Esophagus muscularis mucosa (tissue), 4 donors: Measurements from ENCODE around the gene PPM1G. TPM values are rescaled to one million over a fixed set of nuclear protein-coding genes. Genes with fewer than 3 reads are reported as not detected.
A peak's percentile ranks its signal among the peaks of the same experiment; 100 is the strongest.

Source experiments
- DNase-seq: peaks from one replicate; pipeline ENCODE4 v3.0.0-alpha.2; 2017; ENCODE audit errors: extremely low spot score
- H3K27ac ChIP-seq, 4 donors: fragments of 200-600 bp; sonication (generic); replicated peaks in 1 of 4; 1 replicate in 3 of 4; 2 replicates in 1 of 4; pipeline ENCODE4 v1.5.1; 2016 to 2019; ENCODE audit warnings: mild to moderate bottlenecking in 1 of 4
- H3K27me3 ChIP-seq, 4 donors: fragments of 200-600 bp; sonication (generic); one replicate each; pipeline versions ENCODE4 v1.5.1 to v1.6.0; 2016 to 2019
- H3K36me3 ChIP-seq, 4 donors: fragments of 200-600 bp; sonication (generic); one replicate each; pipeline ENCODE4 v1.5.1; 2016 to 2019
- H3K4me1 ChIP-seq, 4 donors: fragments of 200-600 bp; sonication (generic); one replicate each; pipeline ENCODE4 v1.5.1; 2016 to 2019
- H3K4me3 ChIP-seq, 4 donors: fragments of 200-600 bp; sonication (generic); 1 replicate in 2 of 4; 2 replicates in 2 of 4; pipeline ENCODE4 v1.5.1; 2016 to 2019; ENCODE audit warnings: mild to moderate bottlenecking in 4 of 4, moderate library complexity in 1 of 4
- H3K9me3 ChIP-seq, 4 donors: fragments of 200-600 bp; sonication (generic); 1 replicate in 3 of 4; 2 replicates in 1 of 4; pipeline ENCODE4 v1.5.1; 2016 to 2019
- EP300 ChIP-seq: sonication (generic); formaldehyde crosslinking; IDR thresholded peaks from one replicate; pipeline ENCODE4 v1.6.1; 2017; ENCODE audit warnings: antibody characterized with exemption
- POLR2A ChIP-seq: fragments of 450-650 bp; IDR thresholded peaks from one replicate; pipeline ENCODE4 v1.6.1; 2017; ENCODE audit warnings: antibody characterized with exemption, moderate library complexity, mild to moderate bottlenecking, low read depth
- POLR2AphosphoS5 ChIP-seq, 2 donors: sonication (generic); formaldehyde crosslinking; IDR thresholded peaks; one replicate each; pipeline ENCODE4 v1.6.1; 2017; ENCODE audit warnings: antibody characterized with exemption in 2 of 2
- WGBS: methylation state at CpG from one replicate; pipeline ENCODE4 v1.1.5; 2018; 5-methylcytosine and 5-hydroxymethylcytosine counted together
- intact Hi-C: fragments of 100-400 bp; cut with DNase I; formaldehyde crosslinking; loops from one replicate; pipeline ENCODE4 v1.15.1; 2023
- total RNA-seq, 4 donors: library from RNA; depleted of rRNA; stranded (reverse); fragments of >200 nt; gene quantifications; one replicate each; pipeline versions ENCODE4 v1.1.0 to v1.2.1, GENCODE V29; 2016
- TF ChIP-seq, protein P1 (sequence below), 3 experiments: fragments of 200-600 bp in 2 of 3; fragments of 450-650 bp in 1 of 3; sonication (generic) in 2 of 3; IDR thresholded peaks; one replicate each; pipeline ENCODE4 v1.5.1; 2017 to 2019; ENCODE audit warnings: antibody characterized with exemption in 3 of 3, mild to moderate bottlenecking in 2 of 3, moderate library complexity in 1 of 3

PPM1G gene
- total RNA-seq, 4 donors from 2014 or later = 46.1 to 71.8 (median 62.7) TPM

DNA sequence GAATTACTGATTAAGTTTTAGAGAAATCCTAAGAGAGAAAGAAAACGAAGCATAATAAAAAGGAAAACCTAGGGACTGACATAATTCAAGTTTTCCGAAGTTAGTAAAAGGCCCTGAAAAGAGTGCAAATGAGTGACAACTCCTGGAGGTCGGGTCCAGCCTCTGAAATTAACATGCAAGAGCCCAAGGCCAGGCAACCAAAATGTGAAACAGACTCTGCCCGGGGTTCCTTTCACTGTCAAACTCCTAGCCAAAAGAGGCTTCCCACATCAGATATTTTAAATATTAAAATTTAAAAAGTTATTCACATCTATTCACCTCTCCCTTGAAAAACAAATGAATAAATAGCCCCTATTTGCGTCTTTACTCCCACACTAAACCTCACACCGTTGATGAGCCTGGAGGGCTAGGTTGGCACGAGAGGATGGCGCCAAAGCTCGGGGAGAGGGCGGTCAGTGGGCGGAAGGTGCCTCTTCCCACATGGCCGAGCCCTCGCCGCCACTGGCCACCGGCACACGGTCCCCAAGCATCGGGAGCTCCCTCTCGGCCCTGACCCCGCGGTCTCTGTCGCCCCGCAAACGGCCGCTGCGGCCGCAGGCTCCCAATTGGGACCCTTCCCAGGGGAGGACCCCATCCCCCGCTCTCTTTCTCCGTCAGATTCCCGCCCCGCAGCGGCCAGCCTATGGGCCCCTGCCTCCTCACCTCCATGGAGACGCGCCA lies 630 bp downstream of the PPM1G start:
- intact Hi-C loops = loop anchor here (2.0 to 5.0 kb wide), 2 partner anchors 20 to 36 kb away; partner anchors contain the start of genes EIF2B4, NRBP1 and SNX17
- TF ChIP-seq POLR2AphosphoS5 (IDR thresholded peaks at IDR 0.05) = no peak
- TF ChIP-seq, protein P1, sequence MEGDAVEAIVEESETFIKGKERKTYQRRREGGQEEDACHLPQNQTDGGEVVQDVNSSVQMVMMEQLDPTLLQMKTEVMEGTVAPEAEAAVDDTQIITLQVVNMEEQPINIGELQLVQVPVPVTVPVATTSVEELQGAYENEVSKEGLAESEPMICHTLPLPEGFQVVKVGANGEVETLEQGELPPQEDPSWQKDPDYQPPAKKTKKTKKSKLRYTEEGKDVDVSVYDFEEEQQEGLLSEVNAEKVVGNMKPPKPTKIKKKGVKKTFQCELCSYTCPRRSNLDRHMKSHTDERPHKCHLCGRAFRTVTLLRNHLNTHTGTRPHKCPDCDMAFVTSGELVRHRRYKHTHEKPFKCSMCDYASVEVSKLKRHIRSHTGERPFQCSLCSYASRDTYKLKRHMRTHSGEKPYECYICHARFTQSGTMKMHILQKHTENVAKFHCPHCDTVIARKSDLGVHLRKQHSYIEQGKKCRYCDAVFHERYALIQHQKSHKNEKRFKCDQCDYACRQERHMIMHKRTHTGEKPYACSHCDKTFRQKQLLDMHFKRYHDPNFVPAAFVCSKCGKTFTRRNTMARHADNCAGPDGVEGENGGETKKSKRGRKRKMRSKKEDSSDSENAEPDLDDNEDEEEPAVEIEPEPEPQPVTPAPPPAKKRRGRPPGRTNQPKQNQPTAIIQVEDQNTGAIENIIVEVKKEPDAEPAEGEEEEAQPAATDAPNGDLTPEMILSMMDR (IDR thresholded peaks at IDR 0.05) = peak in 1 of 3 experiments; percentile 4
- TF ChIP-seq POLR2A = no peak
- no peak for TF ChIP-seq EP300
- DNase-seq = no peak
- Histone ChIP-seq H3K27me3 (no peaks in the 10 kb centered on the region), H3K27ac (peak overlapping the region; percentile 84 to 91 (median 87)), H3K4me3 (peak overlapping the region; percentile 71 to 100 (median 91)), H3K9me3 (no peaks in the 10 kb centered on the region), H3K36me3 (peaks cover 0 to 5% (median 4%) of the 10 kb centered on the region in 4 donors), H3K4me1 (peaks cover 24 to 35% (median 29%) of the 10 kb centered on the region in 4 donors)
- WGBS = under 1% methylated on average over 12 of the region's 33 CpGs

DNA sequence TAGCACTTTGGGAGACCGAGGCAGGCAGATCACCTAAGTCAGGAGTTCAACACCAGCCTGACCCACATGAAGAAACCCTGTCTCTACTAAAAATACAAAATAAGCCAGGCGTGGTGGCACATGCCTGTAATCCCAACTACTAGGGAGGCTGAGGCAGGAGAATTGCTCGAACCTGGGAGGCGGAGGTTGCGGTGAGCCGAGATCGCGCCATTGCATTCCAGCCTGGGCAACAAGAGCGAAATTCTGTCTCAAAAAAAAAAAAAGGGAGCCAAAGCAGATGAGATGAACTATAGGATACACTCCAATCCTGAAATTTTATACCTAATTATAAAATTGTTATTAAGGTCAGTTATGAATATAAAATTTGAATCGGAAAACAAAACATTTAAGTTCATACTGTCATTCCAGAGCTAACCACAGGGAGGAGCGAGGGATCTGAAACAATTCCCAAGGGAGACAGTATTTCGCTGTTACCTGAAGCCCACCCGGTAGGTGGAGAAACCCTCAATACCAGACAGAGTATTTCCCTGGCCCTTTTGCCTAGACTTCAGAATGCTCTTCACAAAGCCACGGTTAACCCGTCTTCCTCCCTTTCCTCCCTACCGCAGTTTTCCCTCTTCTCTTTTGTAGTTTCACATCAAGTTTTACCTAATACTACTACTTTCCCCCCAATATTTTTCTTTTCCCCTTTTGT lies 1.4 kb downstream of the PPM1G start:
- intact Hi-C loops = loop anchor here (2.0 to 5.0 kb wide), 2 partner anchors 21 to 36 kb away; partner anchors contain the start of genes EIF2B4, NRBP1 and SNX17
- Histone ChIP-seq H3K9me3 (no peaks in the 10 kb centered on the region), H3K27me3 (no peaks in the 10 kb centered on the region), H3K36me3 (peaks cover 0 to 5% (median 4%) of the 10 kb centered on the region in 4 donors), H3K4me3 (peak overlapping the region; percentile 71 to 100 (median 91)), H3K27ac (peak overlapping the region in 2 of 4 donors; percentile 42 to 84), H3K4me1 (peaks cover 26 to 39% (median 30%) of the 10 kb centered on the region in 4 donors)
- DNase-seq = no peak
- TF ChIP-seq, protein P1 (IDR thresholded peaks at IDR 0.05) = peak; percentile 49 to 63 (median 49)
- TF ChIP-seq POLR2A = no peak
- 53% methylated on average over 16 of the region's 16 CpGs for WGBS

- Histone ChIP-seq H3K9me3 (no peaks in the 10 kb centered on the region), H3K27ac (no peak overlapping the region), H3K27me3 (no peaks in the 10 kb centered on the region), H3K36me3 (peaks cover 0 to 8% (median 4%) of the 10 kb centered on the region in 4 donors), H3K4me3 (no peak overlapping the region), H3K4me1 (peaks cover 0 to 4% (median 2%) of the 10 kb centered on the region in 4 donors)
- TF ChIP-seq EP300 (no peak), POLR2AphosphoS5 (IDR thresholded peaks at IDR 0.05) (no peak), POLR2A (no peak)
- TF ChIP-seq, protein P1 (IDR thresholded peaks at IDR 0.05) = no peak
- WGBS = 100% methylated on average over 2 of the region's 2 CpGs
- no peak for DNase-seq
- intact Hi-C loops = no loop called here
Measured at GRCh38 chr2:27400348-27401135, 8.8 kb downstream of the PPM1G start.

- H3K27me3 ChIP-seq = no peaks in the 10 kb centered on the region
- no peak overlapping the region for H3K27ac ChIP-seq
- intact Hi-C loops = no loop called here
- no peaks in the 10 kb centered on the region for H3K9me3 ChIP-seq
- H3K4me3 ChIP-seq = no peak overlapping the region
- WGBS = 92% methylated on average over 5 of the region's 5 CpGs
- peaks cover 0 to 4% (median 2%) of the 10 kb centered on the region in 4 donors for H3K4me1 ChIP-seq
- TF ChIP-seq POLR2AphosphoS5 (IDR thresholded peaks at IDR 0.05) = no peak
- TF ChIP-seq, protein P1 (IDR thresholded peaks at IDR 0.05) = no peak
- no peak for TF ChIP-seq EP300
- TF ChIP-seq POLR2A = no peak
- no peak for DNase-seq
- peaks cover 0 to 8% (median 0%) of the 10 kb centered on the region in 4 donors for H3K36me3 ChIP-seq
Measured at GRCh38 chr2:27398962-27399361, 10.4 kb downstream of the PPM1G start.
